ENCODE data around the gene TTC23L. TPM values are rescaled to one million over a fixed set of nuclear protein-coding genes. Genes with fewer than 3 reads are reported as not detected.

TTC23L gene
- total and polyA plus RNA-seq, 12 donors: 0.12 to 0.66 TPM; not detected in 10

GRCh38 chr5:34834794-34835089 lies 4.2 kb upstream of the TTC23L start:
- Histone ChIP-seq H3K36me3 (peaks cover 0 to 23% (median 0%) of the 10 kb centered on the region in 9 donors), H3K27me3 (peaks cover 0 to 1% (median 0%) of the 10 kb centered on the region in 7 donors), H3K4me3 (no peak overlapping the region), H3K27ac (no peak overlapping the region), H3K9me3 (no peaks in the 10 kb centered on the region), H3K4me1 (peaks cover 0 to 11% (median 5%) of the 10 kb centered on the region in 9 donors)
- WGBS, 2 donors: 79 to 80% methylated on average over 1 of the region's 1 CpG
- no peak for TF ChIP-seq CTCF (IDR thresholded peaks at IDR 0.05)
- intact Hi-C loops (cut with DNase I): loop anchor here in 3 of 10 donors (5.0 to 10.0 kb wide), 2 partner anchors 180 to 312 kb away; partner anchors contain the start of gene RAI14 (in 2 of the 3)
- no peak for DNase-seq
- ATAC-seq: no peak

DNA sequence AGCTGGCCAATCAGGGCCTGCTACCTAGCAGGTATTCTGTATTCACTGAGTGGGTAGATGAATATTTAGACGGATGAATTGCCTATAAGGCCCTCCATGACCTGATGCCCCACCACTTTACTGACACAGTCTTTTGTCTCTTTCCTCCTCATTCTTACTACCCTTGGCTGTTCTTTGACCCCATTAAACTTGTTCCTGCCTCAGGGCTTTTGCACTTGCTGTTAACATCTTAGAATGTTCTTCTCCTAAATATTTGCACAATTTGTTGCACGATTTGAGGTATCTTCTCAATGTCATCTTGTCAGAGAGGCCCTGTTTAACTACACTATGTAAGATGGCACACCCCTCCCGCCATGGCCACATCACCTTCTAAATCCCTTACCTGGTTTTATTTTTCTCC lies 3.3 kb upstream of the TTC23L start:
- Histone ChIP-seq H3K9me3 (no peaks in the 10 kb centered on the region), H3K4me1 (peaks cover 0 to 12% (median 5%) of the 10 kb centered on the region in 9 donors), H3K4me3 (no peak overlapping the region), H3K27ac (no peak overlapping the region), H3K36me3 (peaks cover 0 to 14% (median 0%) of the 10 kb centered on the region in 9 donors), H3K27me3 (peaks cover 0 to 4% (median 0%) of the 10 kb centered on the region in 7 donors)
- 91 to 93% methylated on average over 3 of the region's 3 CpGs for WGBS, 2 donors
- no peak for DNase-seq
- no peak for TF ChIP-seq CTCF (IDR thresholded peaks at IDR 0.05)
- ATAC-seq: no peak
- intact Hi-C loops (cut with DNase I): loop anchor here in 3 of 10 donors (5.0 to 10.0 kb wide), 2 partner anchors 181 to 313 kb away; partner anchors contain the start of gene RAI14 (in 2 of the 3)

- Histone ChIP-seq H3K36me3 (no peaks in the 10 kb centered on the region), H3K27me3 (peaks cover 0 to 5% (median 0%) of the 10 kb centered on the region in 7 donors), H3K27ac (no peak overlapping the region), H3K9me3 (no peaks in the 10 kb centered on the region), H3K4me3 (no peak overlapping the region), H3K4me1 (peaks cover 0 to 12% (median 3%) of the 10 kb centered on the region in 9 donors)
- TF ChIP-seq CTCF (IDR thresholded peaks at IDR 0.05): no peak
- 90% methylated on average over 2 of the region's 2 CpGs for WGBS, 2 donors
- DNase-seq (no peak), ATAC-seq (no peak)
- intact Hi-C loops (cut with DNase I): no loop called here
Measured at GRCh38 chr5:34841816-34842215, 2.9 kb downstream of the TTC23L start.

DNA sequence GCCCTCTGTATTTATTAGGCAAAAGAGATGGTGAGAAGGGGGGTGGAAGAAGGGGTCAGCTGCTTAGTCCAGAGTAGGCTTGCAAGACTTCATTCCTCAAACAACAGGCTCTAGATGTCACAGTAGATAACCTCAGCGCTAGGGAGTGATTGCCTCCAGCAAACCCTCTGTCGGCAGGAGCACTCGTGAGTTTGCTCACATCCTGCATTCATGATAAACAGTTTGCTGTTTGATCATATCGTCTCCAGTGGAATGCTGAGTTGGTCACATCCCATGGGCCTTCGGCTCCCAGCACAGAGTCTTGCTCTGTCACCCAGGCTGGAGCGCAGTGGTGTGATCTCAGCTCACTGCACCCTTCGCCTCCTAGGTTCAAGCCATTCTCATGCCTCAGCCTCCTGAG lies 3.6 kb downstream of the TTC23L start:
- intact Hi-C loops (cut with DNase I): no loop called here
- WGBS, 2 donors: 85 to 89% methylated on average over 7 of the region's 7 CpGs

More for the DNA sequence above, 3.6 kb downstream of the TTC23L start:
- Histone ChIP-seq H3K27ac (no peak overlapping the region), H3K4me1 (peaks cover 0 to 12% (median 3%) of the 10 kb centered on the region in 9 donors), H3K36me3 (no peaks in the 10 kb centered on the region), H3K4me3 (no peak overlapping the region), H3K9me3 (no peaks in the 10 kb centered on the region), H3K27me3 (peaks cover 0 to 5% (median 0%) of the 10 kb centered on the region in 7 donors)
- TF ChIP-seq CTCF (IDR thresholded peaks at IDR 0.05): no peak
- ATAC-seq (no peak), DNase-seq (no peak)

All from heart right ventricle (tissue), 16 donors.